GM23338 (cell line): ENCODE results near the gene NLGN3.

ENCODE experiments used
- EZH2 ChIP-seq: fragments of 200-600 bp; sonication (generic); IDR thresholded peaks from one replicate; pipeline ENCODE4 v1.8.0; 2017; ENCODE audit warnings: antibody characterized with exemption, mild to moderate bottlenecking, low read depth; ENCODE audit not compliant: unreplicated experiment
- POLR2AphosphoS5 ChIP-seq: IDR thresholded peaks from 2 replicates; pipeline ENCODE4 v1.6.1; 2016; ENCODE audit warnings: antibody characterized with exemption, low read depth

- TF ChIP-seq POLR2AphosphoS5 (no peak), EZH2 (no peak)
Observed at GRCh38 chrX:71171110-71171801, 26.6 kb downstream of the NLGN3 start.
